Panc1 (cell line): ENCODE results near the gene OGDH. TPM values are rescaled to one million over a fixed set of nuclear protein-coding genes. Genes with fewer than 3 reads are reported as not detected.
A peak's percentile ranks its signal among the peaks of the same experiment; 100 is the strongest.
"Not testable (repeated sequence)": the region's sequence is repeated elsewhere in the genome, so short reads cannot be mapped to it uniquely, and the experiment has no call there.

Source experiments
- ATAC-seq: fragments of 200-7000 bp; cut with Tn5 transposase; 2 replicates; pipeline ENCODE4 v1.9.1; 2020; ENCODE audit warnings: mild to moderate bottlenecking, moderate library complexity
- BruUV-seq: library from RNA; stranded (reverse); fragments of 400-500 nt; replicated peaks from 2 replicates; lab custom pipeline; 2021; lab: Mats Ljungman, UMichigan
- CTCF ChIA-PET: fragments of 300-600 bp; sonication (Branson Sonifier 250); formaldehyde crosslinking; loops from one replicate; lab custom pipeline; 2022; ENCODE audit warnings: antibody characterized with exemption; lab: Charles Lee
- POLR2A ChIA-PET: fragments of 300-600 bp; sonication (Branson Sonifier 250); formaldehyde crosslinking; loops from one replicate; lab custom pipeline; 2022; ENCODE audit warnings: antibody characterized with exemption; lab: Charles Lee
- DNase-seq: peaks from one replicate; pipeline ENCODE4 v3.0.0-alpha.2; 2010; ENCODE audit warnings: low read depth, low spot score
- H3K27ac ChIP-seq: 2 replicates; pipeline ENCODE4 v1.5.1; 2011; ENCODE audit warnings: mild to moderate bottlenecking, low read length, inconsistent platforms
- H3K27me3 ChIP-seq: fragments of 200-500 bp; sonication (Bioruptor generic); 2 replicates; pipeline ENCODE4 v1.6.0; 2014; ENCODE audit warnings: low read length, inconsistent platforms; ENCODE audit not compliant: control insufficient read depth, insufficient read depth
- H3K36me3 ChIP-seq: fragments of 200-500 bp; sonication (Bioruptor generic); 2 replicates; pipeline ENCODE4 v1.5.1; 2014; ENCODE audit warnings: inconsistent platforms, mild to moderate bottlenecking, low read length, moderate library complexity; ENCODE audit not compliant: control insufficient read depth, insufficient read depth
- H3K4me1 ChIP-seq: 2 replicates; pipeline ENCODE4 v1.5.1; 2011; ENCODE audit warnings: inconsistent platforms, mild to moderate bottlenecking, low read length, moderate library complexity; ENCODE audit not compliant: control insufficient read depth, insufficient read depth
- H3K4me3 ChIP-seq, 2 experiments: 2 replicates each; pipeline ENCODE4 v1.5.1; 2011 to 2012; ENCODE audit warnings: low read depth in 2 of 2, low read length in 2 of 2, mild to moderate bottlenecking in 2 of 2, inconsistent platforms in 1 of 2, moderate library complexity in 1 of 2
- H3K9me3 ChIP-seq: fragments of 200-500 bp; sonication (Bioruptor generic); 2 replicates; pipeline ENCODE4 v1.5.1; 2014; ENCODE audit warnings: low read depth, mild to moderate bottlenecking, inconsistent platforms, low read length, moderate library complexity; ENCODE audit not compliant: control insufficient read depth, insufficient read depth
- POLR2AphosphoS5 ChIP-seq: IDR thresholded peaks from 2 replicates; pipeline ENCODE4 v1.6.1; 2012; ENCODE audit warnings: mild to moderate bottlenecking, low read depth, low read length, moderate library complexity
- SIN3A ChIP-seq: IDR thresholded peaks from 2 replicates; pipeline ENCODE4 v1.6.1; 2012; ENCODE audit warnings: low read depth, mild to moderate bottlenecking, low read length, moderate library complexity, borderline replicate concordance; ENCODE audit not compliant: insufficient read depth
- TCF7L2 ChIP-seq: IDR thresholded peaks from 2 replicates; pipeline ENCODE4 v1.6.1; 2011; ENCODE audit warnings: mild to moderate bottlenecking, low read depth, low read length, inconsistent platforms
- in situ Hi-C: cut with HindIII; loops from 2 replicates; pipeline ENCODE4 v1.10.0; 2016; ENCODE audit warnings: low sequenced_read_pairs, low pct_unique_long_range_greater_than_20kb
- intact Hi-C: fragments of 100-400 bp; cut with micrococcal nuclease; formaldehyde crosslinking; loops from one replicate; pipeline ENCODE4 v1.10.0; 2022; ENCODE audit not compliant: unreplicated experiment
- total RNA-seq: library from RNA; stranded (reverse); gene quantifications from one replicate; pipeline ENCODE4 v1.2.1, GENCODE V29; 2021; ENCODE audit not compliant: unreplicated experiment
- TF ChIP-seq, protein P1 (sequence below), 2 experiments: IDR thresholded peaks; 2 replicates each; pipeline ENCODE4 v1.6.1; 2011 to 2012; ENCODE audit warnings: low read depth in 2 of 2, control low read depth in 1 of 2, low read length in 1 of 2, mild to moderate bottlenecking in 1 of 2, moderate library complexity in 1 of 2; ENCODE audit not compliant: insufficient read depth in 1 of 2
- TF ChIP-seq, protein P2 (sequence below): fragments of 450-650 bp; IDR thresholded peaks from 2 replicates; pipeline ENCODE4 v1.5.1; 2017; ENCODE audit warnings: mild to moderate bottlenecking

The OGDH gene
- total RNA-seq, 1 experiment from 2014 or later: 166 TPM

DNA sequence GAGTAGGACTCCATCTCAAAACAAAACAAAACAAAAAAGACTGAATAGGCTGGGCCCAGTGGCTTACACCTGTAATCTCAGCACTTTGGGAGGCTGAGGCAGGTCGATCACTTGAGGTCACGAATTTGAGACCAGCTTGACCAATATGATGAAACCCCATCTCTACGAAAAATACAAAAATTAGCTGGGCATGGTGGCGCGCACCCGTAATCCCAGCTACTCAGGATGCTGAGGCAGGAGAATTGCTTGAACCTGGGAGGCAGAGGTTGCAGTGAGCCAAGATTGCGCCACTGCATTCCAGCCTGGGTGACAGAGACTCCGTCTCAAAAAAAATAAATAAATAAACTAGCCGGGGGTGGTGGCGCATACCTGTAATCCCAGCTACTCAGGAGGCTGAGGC lies 97.0 kb downstream of the OGDH start:
- H3K27me3 ChIP-seq, DNase-seq, H3K27ac ChIP-seq, CTCF ChIA-PET, BruUV-seq, H3K36me3 ChIP-seq, H3K4me1 ChIP-seq, H3K9me3 ChIP-seq, ATAC-seq, H3K4me3 ChIP-seq, intact Hi-C loops, in situ Hi-C loops, POLR2A ChIA-PET: not testable (repeated sequence)

DNA sequence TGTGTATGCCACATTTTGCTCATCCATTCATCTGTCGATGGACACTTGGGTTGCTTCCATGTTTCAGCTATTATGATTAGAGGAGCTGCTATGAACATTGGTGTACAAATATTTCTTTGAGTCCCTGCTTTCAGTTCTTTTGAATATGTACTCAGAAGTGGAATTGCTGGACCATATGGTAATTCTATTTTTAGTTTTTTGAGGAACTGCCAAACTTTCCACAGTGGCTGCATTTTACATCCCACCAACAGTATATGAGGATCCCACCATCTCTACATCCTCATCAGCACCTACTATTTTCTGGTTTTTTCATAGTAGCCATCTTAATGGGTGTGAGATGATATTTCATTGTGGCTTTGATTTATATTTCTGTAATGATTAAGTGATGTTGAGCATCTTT lies 97.5 kb downstream of the OGDH start:
- H3K36me3 ChIP-seq: peaks cover 3% of the 10 kb centered on the region; the same call in 1 of the 2 replicates
- TSS peak; percentile 38 for BruUV-seq
- no peaks in the 10 kb centered on the region for H3K27me3 ChIP-seq
- no peak overlapping the region for H3K4me3 ChIP-seq
- H3K27ac ChIP-seq: no peak overlapping the region
- TF ChIP-seq TCF7L2: no peak
- TF ChIP-seq POLR2AphosphoS5: no peak
- TF ChIP-seq, protein P1, sequence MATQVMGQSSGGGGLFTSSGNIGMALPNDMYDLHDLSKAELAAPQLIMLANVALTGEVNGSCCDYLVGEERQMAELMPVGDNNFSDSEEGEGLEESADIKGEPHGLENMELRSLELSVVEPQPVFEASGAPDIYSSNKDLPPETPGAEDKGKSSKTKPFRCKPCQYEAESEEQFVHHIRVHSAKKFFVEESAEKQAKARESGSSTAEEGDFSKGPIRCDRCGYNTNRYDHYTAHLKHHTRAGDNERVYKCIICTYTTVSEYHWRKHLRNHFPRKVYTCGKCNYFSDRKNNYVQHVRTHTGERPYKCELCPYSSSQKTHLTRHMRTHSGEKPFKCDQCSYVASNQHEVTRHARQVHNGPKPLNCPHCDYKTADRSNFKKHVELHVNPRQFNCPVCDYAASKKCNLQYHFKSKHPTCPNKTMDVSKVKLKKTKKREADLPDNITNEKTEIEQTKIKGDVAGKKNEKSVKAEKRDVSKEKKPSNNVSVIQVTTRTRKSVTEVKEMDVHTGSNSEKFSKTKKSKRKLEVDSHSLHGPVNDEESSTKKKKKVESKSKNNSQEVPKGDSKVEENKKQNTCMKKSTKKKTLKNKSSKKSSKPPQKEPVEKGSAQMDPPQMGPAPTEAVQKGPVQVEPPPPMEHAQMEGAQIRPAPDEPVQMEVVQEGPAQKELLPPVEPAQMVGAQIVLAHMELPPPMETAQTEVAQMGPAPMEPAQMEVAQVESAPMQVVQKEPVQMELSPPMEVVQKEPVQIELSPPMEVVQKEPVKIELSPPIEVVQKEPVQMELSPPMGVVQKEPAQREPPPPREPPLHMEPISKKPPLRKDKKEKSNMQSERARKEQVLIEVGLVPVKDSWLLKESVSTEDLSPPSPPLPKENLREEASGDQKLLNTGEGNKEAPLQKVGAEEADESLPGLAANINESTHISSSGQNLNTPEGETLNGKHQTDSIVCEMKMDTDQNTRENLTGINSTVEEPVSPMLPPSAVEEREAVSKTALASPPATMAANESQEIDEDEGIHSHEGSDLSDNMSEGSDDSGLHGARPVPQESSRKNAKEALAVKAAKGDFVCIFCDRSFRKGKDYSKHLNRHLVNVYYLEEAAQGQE (IDR thresholded peaks at IDR 0.05; ENCODE audit: insufficient read depth in 1 of 2, low read depth in 2 of 2, low read length in 1 of 2): no peak
- no peak for TF ChIP-seq SIN3A
- TF ChIP-seq, protein P2, sequence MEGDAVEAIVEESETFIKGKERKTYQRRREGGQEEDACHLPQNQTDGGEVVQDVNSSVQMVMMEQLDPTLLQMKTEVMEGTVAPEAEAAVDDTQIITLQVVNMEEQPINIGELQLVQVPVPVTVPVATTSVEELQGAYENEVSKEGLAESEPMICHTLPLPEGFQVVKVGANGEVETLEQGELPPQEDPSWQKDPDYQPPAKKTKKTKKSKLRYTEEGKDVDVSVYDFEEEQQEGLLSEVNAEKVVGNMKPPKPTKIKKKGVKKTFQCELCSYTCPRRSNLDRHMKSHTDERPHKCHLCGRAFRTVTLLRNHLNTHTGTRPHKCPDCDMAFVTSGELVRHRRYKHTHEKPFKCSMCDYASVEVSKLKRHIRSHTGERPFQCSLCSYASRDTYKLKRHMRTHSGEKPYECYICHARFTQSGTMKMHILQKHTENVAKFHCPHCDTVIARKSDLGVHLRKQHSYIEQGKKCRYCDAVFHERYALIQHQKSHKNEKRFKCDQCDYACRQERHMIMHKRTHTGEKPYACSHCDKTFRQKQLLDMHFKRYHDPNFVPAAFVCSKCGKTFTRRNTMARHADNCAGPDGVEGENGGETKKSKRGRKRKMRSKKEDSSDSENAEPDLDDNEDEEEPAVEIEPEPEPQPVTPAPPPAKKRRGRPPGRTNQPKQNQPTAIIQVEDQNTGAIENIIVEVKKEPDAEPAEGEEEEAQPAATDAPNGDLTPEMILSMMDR: no peak
- no peaks in the 10 kb centered on the region for H3K9me3 ChIP-seq
- POLR2A ChIA-PET: no interaction called here
- intact Hi-C loops: no loop called here
- DNase-seq (no peak), ATAC-seq (no peak)
- in situ Hi-C loops: no loop called here
- no peaks in the 10 kb centered on the region for H3K4me1 ChIP-seq
- CTCF ChIA-PET: no interaction called here

DNA sequence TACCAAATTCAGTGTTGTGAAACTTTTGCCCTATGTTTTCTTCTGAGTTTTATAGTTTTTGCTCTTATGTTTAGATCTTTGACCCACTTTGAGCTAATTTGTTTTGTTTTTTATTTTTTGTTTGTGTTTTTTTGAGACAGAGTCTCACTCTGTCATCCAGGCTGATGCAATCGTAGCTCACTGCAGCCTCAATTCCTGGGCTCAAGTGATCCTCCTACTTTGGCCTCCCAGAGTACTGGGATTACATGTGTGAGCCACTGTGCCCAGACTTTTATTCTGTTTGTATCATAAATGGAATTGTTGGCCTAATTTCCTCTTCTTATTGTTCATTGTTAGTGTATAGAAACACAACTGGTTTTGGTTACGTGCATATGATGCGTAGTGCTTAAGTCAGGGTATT lies 99.0 kb downstream of the OGDH start:
- H3K27ac ChIP-seq: no peak overlapping the region; the same call in 1 of the 2 replicates
- no peak overlapping the region for H3K4me3 ChIP-seq
- ATAC-seq (no peak), DNase-seq (no peak)
- H3K4me1 ChIP-seq: peaks cover 8% of the 10 kb centered on the region
- no peaks in the 10 kb centered on the region for H3K27me3 ChIP-seq
- BruUV-seq: no TSS peak
- ChIA-PET CTCF (no interaction called here), POLR2A (interaction anchor here (0.7 kb wide), 1 partner anchor 110 kb away, joined by 7 read pairs; no protein-coding TSS in a partner anchor)
- intact Hi-C loops: no loop called here
- no peak for TF ChIP-seq SIN3A
- no peak for TF ChIP-seq POLR2AphosphoS5
- TF ChIP-seq, protein P2: no peak
- TF ChIP-seq, protein P1 (IDR thresholded peaks at IDR 0.05; ENCODE audit: insufficient read depth in 1 of 2, low read depth in 2 of 2, low read length in 1 of 2): no peak
- no peak for TF ChIP-seq TCF7L2
- no peaks in the 10 kb centered on the region for H3K9me3 ChIP-seq
- peaks cover 3% of the 10 kb centered on the region; the same call in 1 of the 2 replicates for H3K36me3 ChIP-seq
- in situ Hi-C loops: no loop called here
